ENCODE data around the gene PNPLA6. TPM values are rescaled to one million over a fixed set of nuclear protein-coding genes. Genes with fewer than 3 reads are reported as not detected.

The PNPLA6 gene
- total RNA-seq, 1 experiment from 2014 or later = 217 TPM

DNA sequence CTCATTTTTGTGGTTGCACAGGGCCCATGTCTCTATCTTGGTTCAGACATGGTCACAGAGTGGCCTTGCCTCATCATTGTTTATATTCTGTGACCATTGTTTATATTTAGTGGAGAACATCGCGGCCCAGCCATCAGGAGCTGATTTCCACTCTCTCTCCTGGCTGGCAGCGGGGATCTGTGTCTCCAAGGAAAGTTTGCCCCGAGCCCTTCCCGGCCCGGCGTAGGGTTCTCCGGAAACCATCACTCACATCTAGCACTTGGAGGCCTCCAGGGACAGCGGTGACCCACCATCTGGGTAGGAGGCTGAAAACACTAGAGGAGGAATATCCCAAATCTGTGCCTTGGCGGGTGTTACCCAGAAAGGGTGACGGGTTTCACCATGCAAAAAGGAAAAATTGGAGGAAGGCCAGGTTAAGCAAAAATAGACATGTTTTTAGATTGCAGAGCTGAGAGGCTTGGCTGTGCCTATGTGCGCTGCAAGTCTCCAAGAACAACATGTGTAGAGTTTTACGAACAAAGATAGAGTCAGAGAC, 20.3 kb upstream of the PNPLA6 start:
- no peak overlapping the region; the same call in 1 of the 2 replicates for H3K27ac ChIP-seq (ENCODE audit: low read length)
- no peaks in the 10 kb centered on the region for H3K27me3 ChIP-seq (ENCODE audit: low read length)
- H3K79me2 ChIP-seq (ENCODE audit: low read length) = no peaks in the 10 kb centered on the region; the same call in 1 of the 2 replicates
- peak overlapping the region; percentile 75 for H3K4me2 ChIP-seq (ENCODE audit: low read length)
- H3K9ac ChIP-seq (ENCODE audit: low read length) = peak overlapping the region; percentile 73
- BruUV-seq (replicated peaks) = TSS peak; percentile 96
- no peaks in the 10 kb centered on the region for H3F3A ChIP-seq (ENCODE audit: low read length, unreplicated experiment)
- H3K4me1 ChIP-seq (ENCODE audit: insufficient read depth, low read length) = peaks cover 13% of the 10 kb centered on the region
- DNase-seq (no peak), ATAC-seq (no peak)
- intact Hi-C loops (cut with micrococcal nuclease) = no loop called here
- no peaks in the 10 kb centered on the region for H3K9me2 ChIP-seq (replicated peaks; ENCODE audit: low read length)
- no peaks in the 10 kb centered on the region for H3K9me3 ChIP-seq (ENCODE audit: low read length)
- no peaks in the 10 kb centered on the region for H3K36me3 ChIP-seq (ENCODE audit: low read depth, low read length)
- no peaks in the 10 kb centered on the region for H4K20me1 ChIP-seq (ENCODE audit: low read length)
- TF ChIP-seq EZH2phosphoT487 (IDR thresholded peaks at IDR 0.05; ENCODE audit: borderline replicate concordance, low read length) (no peak), EZH2 (IDR thresholded peaks at IDR 0.05; ENCODE audit: low read length, unreplicated experiment) (no peak)
- TF ChIP-seq, protein P1, sequence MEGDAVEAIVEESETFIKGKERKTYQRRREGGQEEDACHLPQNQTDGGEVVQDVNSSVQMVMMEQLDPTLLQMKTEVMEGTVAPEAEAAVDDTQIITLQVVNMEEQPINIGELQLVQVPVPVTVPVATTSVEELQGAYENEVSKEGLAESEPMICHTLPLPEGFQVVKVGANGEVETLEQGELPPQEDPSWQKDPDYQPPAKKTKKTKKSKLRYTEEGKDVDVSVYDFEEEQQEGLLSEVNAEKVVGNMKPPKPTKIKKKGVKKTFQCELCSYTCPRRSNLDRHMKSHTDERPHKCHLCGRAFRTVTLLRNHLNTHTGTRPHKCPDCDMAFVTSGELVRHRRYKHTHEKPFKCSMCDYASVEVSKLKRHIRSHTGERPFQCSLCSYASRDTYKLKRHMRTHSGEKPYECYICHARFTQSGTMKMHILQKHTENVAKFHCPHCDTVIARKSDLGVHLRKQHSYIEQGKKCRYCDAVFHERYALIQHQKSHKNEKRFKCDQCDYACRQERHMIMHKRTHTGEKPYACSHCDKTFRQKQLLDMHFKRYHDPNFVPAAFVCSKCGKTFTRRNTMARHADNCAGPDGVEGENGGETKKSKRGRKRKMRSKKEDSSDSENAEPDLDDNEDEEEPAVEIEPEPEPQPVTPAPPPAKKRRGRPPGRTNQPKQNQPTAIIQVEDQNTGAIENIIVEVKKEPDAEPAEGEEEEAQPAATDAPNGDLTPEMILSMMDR (conservative IDR thresholded peaks at IDR 0.05; ENCODE audit: low read depth, low read length) = no peak
- H3K4me3 ChIP-seq (ENCODE audit: low read length) = peak overlapping the region; percentile 64
- peak overlapping the region; percentile 95 for H2AFZ ChIP-seq (ENCODE audit: low read length)
- ChIA-PET CTCF (no interaction called here), POLR2A (ENCODE audit: unreplicated experiment) (interaction anchor here (1.0 kb wide), 1 partner anchor 17 kb away, joined by 4 read pairs; no protein-coding TSS in a partner anchor)

- Histone ChIP-seq H3K27ac (ENCODE audit: low read length) (no peak within 1 kb of the TSS; the same call in 1 of the 2 replicates), H3K4me3 (ENCODE audit: low read length) (peak within 1 kb of the TSS; percentile 70), H3F3A (ENCODE audit: low read length, unreplicated experiment) (no peaks in the 10 kb centered on the region), H3K79me2 (ENCODE audit: low read length) (no peaks in the 10 kb centered on the region; the same call in 1 of the 2 replicates), H3K9me2 (replicated peaks; ENCODE audit: low read length) (no peaks in the 10 kb centered on the region), H3K36me3 (ENCODE audit: low read depth, low read length) (no peaks in the 10 kb centered on the region), H3K4me2 (ENCODE audit: low read length) (peak within 1 kb of the TSS; percentile 97), H3K27me3 (ENCODE audit: low read length) (no peaks in the 10 kb centered on the region), H3K9ac (ENCODE audit: low read length) (peak within 1 kb of the TSS; percentile 82), H2AFZ (ENCODE audit: low read length) (peak within 1 kb of the TSS; percentile 95), H3K9me3 (ENCODE audit: low read length) (no peaks in the 10 kb centered on the region), H4K20me1 (ENCODE audit: low read length) (no peaks in the 10 kb centered on the region), H3K4me1 (ENCODE audit: insufficient read depth, low read length) (peaks cover 13% of the 10 kb centered on the region)
- intact Hi-C loops (cut with micrococcal nuclease) = no loop called here
- ATAC-seq (peak; percentile 96), DNase-seq (peak; percentile 69)
- POLR2A ChIA-PET (ENCODE audit: unreplicated experiment) = interaction anchor here (0.6 to 1.0 kb wide), 2 partner anchors 16 to 149 kb away, joined by 3 to 4 read pairs; no protein-coding TSS in a partner anchor
- TF ChIP-seq, protein P1 (conservative IDR thresholded peaks at IDR 0.05; ENCODE audit: low read depth, low read length) = no peak
- TF ChIP-seq EZH2 (IDR thresholded peaks at IDR 0.05; ENCODE audit: low read length, unreplicated experiment) (no peak), EZH2phosphoT487 (IDR thresholded peaks at IDR 0.05; ENCODE audit: borderline replicate concordance, low read length) (no peak)
- BruUV-seq (replicated peaks) = no TSS peak
- CTCF ChIA-PET = interaction anchor here (0.7 kb wide), 1 partner anchor 48 kb away, joined by 3 read pairs; no protein-coding TSS in a partner anchor
Measured at GRCh38 chr19:7515645-7516151, 19.8 kb upstream of the PNPLA6 start, which contains the start of gene ZNF358. Gene ZNF358, plus strand, starts transcription at chr19:7516103. Its CDS starts 3,140 bp downstream, at chr19:7519243.
